RCC 7860 (cell line): ENCODE measurements around the gene TNS1.

Experiments used
- DNase-seq: peaks from one replicate; pipeline ENCODE4 v3.0.0-alpha.2; 2015; ENCODE audit warnings: low spot score
- FAIRE-seq: peaks from 2 replicates; lab custom pipeline; 2012; peaks lifted over from hg19 to GRCh38; lab: Jason Lieb, UNC

TNS1 gene

DNA sequence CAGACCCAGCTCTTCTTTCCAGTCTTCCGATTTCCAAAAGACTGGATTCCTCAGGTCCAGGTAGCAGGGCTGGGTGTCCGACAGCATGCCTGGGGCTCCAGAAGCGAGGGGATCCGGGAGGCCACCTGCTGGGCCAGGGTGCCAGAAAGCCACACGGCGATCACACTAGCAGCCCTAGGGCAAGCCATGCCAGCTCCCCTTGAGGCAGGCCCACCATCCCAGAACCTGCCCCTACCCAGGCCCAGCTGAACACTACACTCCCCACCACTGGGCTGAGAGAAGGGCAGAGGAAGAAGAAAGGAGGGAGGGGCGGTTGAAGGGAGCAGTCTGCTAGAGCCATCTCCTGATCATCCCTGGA is 163.1 kb downstream of the TNS1 start:
- FAIRE-seq (no peak), DNase-seq (no peak)

DNA sequence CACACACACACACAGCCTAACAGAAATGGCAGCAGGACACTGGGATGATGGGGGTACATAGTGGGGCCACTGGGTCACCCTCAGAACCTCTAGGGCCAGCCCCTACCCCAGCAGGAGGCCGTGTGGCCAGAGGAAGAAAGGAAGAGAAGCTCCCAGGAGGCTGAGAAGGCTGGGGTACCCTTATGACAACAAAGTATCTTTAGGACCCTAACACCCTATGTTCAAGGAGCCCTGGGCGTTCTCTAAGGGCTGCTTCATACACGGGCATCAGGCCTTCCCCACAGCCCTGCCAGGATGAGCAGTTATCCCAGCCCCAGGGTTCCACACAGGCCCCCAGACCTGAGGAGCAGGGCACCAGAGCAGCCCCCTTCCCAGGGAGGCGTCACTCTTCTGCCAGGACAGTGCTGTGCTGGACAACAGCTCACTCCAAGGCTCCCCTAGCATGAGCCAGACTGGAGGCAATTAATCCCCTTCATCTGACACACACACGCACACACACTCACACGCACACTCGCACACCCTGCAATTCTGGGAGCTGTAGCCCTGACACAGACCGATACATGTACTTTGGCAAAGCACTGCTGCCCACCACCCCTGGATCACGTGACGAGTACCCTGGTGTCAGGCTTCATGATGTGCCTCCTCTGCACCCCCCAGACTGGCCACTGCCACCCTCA is 163.6 kb downstream of the TNS1 start:
- FAIRE-seq, result no peak
- DNase-seq, result no peak

DNA sequence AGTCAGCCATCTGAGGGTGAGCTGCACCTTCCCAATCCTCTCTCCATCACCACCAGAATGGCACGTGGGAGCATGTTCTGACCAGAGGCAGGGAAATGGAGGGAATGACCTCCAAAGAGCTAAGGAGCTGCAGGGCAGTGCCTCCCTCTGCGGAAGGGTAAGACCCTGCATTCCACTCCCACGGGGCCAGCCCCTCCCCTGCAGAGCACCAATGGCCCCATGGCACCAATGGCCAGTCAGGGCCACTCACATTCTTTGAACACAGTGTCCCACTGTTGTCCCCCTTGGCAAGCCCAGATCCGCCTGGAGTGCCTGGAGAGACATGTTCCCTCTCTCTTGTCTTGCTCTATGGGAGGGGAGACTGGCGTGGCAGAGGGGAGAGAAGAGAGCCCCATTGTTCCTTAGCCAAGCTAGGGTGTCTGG is 164.4 kb downstream of the TNS1 start:
- no peak for DNase-seq
- FAIRE-seq, result no peak

DNA sequence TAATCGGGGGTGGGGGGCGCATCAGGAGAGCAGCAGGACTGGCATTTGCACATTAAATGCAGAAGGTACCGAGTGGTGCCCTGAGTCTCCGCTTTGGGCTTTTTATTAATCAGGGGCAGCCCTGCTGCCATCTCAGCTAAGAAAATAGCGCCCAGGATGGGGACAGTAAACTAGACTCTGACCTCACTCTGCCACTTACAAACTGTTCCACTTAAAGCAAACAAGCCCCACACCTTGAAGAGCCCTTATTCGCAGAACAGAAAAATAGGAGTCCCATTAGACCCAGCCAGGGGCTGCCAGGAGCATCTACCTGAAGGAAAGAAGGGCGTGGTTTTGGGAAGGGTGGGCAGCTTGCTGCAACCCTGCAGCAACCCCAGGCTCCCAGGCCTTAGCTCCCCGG is 165.3 kb downstream of the TNS1 start:
- DNase-seq (no peak), FAIRE-seq (no peak)

DNA sequence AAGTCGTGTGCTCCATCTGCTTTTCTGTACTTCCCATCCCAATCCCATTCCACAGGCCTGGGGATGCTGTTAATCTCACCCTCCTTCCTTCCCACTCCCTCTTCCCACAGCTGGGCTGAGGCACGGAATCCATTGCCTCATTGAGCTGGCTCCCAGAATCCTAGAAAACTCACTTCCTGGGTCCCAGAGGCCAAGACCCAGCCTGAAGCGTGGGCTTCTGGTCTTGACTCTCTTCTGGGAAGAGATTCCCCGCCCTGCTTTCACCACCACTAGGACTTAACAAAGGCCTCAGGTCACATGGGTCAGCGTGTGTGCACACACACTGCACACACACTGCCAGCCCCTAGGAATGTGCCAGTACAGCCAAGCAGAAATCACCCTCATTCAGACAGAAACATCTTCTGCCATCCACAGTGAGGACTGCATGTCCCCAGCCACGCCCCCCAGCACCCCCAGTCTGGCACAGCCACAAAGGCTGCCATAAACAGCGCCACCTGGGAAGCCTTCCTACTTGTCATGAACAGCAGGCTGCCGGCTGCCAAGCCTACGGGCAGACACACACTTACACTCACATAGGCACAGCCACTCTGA is 165.8 kb downstream of the TNS1 start:
- DNase-seq (no peak), FAIRE-seq (no peak)

DNA sequence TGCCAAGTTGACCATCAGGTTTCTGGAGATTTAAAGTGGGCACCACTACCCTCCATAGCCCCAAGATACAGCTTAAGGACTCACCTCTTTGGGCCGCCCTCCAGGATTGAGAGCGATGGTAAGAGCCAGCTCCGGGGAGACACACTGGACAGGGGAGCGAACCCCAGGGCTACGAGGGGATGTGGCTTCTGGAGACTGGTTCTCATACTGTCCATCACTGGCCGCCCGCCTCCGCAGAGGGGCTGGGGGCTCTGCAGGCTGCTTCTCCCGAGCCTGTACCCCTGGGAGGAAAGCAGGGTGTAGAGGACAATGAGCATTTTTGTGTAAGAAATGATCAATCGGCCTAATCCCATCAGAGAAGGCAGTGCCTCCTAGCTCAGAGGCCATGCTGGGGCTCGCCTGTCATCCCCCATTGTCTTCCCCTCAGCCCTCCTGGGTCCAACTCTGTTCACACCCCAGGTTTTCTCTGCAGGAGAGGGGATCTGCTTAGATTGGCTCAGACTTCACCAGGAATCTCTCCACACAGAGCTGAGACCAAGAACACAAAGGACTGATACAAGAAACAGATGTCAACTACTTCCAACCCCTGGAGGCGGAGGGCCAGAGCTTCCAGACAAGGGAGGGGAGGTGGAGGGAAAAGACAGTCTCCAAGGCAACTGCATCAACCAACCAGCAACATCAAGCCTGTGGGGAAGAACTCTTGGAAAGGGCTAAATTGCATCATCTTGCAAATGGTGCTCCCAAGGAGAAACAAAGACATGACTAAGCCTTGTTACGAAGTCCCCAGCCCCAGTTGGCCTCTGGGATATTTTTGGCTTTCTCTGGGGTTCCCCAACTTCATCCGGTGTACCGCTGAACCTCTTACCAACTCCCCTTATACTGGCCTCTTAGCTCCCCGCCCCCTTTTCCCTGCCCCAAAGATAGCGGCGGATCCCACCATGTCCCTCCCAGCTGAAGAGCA is 166.6 kb downstream of the TNS1 start:
- FAIRE-seq (no peak), DNase-seq (peak; percentile 8)

DNA sequence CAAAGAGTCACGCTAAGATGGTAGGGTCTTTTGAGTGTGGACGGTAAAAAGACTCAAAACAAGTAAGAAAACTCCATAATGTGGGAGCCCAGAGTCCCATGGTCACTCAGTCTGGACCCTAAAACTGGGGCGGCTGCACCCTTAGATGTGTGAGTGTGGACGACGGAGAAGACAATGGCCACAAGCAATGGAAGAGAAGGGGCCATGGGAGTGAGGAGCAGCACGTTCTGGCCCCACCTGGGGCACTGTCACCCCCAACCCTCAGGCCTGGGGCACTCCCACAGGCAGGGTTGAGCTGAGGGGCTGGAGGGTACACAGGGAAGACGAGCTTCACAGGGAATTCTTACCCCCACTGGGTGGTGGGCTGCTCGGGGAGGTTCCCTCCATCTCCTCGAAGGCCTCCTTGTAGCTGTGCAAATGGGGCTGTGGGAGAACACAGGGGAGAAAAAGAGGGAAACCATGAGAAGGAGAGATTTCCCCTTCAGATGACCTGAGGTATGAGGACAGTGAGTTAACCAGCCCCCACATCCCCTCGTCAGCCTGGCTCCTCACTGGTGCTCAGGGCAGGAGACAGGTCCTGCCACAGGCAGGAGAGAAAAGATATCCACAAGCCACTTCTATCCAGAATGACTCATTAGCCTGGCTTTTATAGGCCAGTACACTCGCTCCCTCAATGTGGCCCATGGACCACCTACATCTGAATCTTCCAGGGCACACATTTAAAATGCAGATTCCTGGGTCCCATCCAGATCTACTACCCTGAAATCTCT is 167.9 kb downstream of the TNS1 start:
- DNase-seq, result no peak
- no peak for FAIRE-seq

DNA sequence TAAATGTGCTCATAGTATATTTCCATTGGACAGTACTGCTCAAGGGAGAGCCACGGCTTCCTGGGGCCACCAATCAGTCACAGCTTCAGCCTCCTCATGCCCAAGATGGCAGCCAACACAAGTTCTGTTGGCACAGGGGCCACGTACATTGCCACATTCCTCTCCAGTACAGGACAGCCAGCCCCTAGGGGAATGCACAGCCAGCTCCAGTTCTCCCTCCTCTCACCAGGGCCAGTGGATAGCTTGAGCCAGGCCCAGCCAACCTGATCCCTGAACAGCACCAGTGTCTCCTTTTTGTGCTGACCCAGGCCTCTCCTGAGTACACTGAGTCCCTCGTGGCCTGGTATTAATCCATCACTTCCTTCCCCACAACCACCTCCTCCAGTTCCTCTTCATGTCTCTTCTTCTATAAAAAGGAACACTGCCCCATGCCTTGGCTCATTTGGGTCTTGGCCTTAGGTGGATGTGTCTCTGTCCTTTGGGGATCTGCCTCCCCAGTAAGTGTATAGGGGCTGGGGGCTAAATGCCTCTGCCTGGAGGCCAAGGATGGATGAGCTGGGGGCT is 168.7 kb downstream of the TNS1 start:
- no peak for FAIRE-seq

DNA sequence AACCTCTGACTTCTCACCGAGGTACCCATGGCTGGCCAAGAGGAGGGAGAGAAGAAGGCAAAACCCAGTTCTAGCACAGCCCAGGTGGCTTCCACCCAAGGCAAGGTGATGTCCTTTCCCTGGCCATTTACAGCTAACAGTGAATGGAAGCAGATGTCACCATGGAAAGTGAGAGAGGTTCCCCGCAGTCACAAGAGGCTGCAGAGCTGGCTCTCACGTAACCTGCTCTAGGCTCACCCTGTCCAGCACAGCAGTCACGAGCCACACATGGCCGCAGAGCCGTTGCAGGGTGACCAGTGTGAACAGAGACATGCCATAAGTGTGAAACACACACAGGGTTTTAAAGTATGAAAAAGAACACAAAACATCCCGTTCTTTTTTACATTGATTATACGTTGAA is 169.4 kb downstream of the TNS1 start:
- DNase-seq, result no peak
- FAIRE-seq, result no peak

More for the DNA sequence above, 168.7 kb downstream of the TNS1 start:
- no peak for DNase-seq

DNA sequence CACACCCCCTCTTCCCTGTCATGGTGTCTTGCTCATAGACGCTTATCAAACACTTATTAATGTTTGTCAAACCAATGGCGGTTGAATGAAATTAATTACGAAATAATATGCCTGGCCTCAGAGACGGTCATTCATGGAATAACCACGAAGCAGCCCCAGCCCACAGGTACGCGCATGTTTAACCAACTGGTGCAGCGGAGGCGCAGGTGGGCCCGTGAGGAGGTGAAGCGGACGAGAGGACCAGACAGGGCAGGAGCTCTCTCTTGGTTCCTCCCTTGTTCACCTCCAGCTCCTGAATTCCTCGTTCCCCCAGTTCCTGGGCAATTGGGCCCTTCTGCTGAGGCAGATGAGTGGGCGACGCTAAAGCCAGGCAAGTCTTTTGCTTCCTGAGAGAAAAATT is 169.8 kb downstream of the TNS1 start:
- DNase-seq, result no peak
- no peak for FAIRE-seq

DNA sequence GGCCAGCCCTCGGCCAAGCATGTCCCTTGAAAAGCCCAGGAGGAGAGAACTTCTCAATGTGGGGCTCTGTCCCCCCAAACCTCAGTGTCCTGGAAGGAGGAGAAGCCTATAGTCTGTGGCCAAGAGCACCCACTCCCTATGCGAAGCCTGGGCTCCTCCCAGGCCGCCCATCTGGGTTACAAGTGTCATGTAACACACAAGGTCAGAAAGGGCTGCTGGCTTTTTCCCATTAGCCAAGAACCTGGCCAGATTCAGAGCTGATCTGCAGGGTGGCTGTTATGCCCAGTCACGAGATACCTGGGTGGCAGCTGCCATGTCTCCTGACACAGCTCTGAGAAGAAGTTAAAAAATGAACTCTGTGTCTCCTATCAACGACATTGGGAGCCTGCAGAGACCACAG is 170.7 kb downstream of the TNS1 start:
- FAIRE-seq, result no peak
- no peak for DNase-seq

DNA sequence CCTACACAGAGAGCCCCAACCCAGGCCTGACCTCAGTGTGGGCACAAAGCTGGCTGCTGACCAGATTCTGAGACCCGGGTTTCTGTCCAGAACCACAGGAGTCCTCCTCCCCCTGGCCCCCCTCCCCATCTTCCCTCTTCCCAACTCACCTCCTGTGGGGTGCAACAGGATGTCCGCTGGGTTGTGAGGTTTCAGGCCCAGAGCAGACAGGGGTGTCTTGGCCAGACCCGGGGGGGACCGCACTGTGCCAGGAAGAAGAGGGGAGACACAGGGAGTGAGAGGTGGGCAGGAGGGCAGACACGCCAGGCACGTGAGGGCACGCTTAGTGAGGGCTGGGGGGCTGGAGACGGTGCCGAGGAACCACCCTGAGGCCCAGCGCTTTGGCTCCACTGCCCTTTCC is 171.5 kb downstream of the TNS1 start:
- no peak for DNase-seq
- no peak for FAIRE-seq

DNA sequence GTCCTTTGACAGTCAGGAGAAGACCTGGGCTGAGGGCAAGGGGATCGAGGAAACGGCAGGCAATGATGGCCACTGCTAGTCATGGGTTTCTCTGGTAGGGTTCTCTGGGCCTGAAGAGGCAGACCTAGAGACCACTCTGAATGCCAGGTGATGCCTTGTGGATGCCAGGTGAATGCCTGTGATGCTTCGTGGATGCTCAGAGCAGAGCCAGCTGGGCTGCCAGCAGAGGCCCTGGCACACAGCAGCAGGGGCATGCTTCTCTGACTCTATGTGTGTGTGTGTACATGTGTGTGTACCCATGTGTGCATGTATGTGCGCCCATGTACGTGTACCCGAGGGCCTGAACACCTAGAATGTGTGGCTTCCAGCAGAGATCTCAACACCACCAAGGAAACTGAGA is 172.0 kb downstream of the TNS1 start:
- FAIRE-seq (no peak), DNase-seq (no peak)

DNA sequence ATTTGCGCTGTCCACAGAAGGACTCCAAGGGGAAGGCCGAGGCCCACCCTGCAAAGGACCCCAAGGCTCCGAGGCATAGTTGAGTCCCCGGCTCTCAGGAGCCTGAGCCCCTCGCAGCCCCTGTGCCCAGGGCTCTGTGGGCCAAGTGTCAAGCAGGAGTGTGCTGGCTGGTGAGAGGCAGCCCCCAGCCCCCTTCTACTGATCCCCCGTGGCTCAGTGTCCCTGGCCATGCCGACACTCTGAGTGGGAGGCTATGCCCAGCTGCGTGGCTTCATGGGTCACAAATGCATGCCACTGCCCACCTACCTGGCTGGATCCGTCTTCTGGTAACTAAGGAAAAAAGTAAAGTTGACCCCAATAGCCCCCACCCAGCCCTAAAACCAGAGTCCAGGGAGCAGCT is 172.7 kb downstream of the TNS1 start:
- FAIRE-seq (no peak), DNase-seq (no peak)

DNA sequence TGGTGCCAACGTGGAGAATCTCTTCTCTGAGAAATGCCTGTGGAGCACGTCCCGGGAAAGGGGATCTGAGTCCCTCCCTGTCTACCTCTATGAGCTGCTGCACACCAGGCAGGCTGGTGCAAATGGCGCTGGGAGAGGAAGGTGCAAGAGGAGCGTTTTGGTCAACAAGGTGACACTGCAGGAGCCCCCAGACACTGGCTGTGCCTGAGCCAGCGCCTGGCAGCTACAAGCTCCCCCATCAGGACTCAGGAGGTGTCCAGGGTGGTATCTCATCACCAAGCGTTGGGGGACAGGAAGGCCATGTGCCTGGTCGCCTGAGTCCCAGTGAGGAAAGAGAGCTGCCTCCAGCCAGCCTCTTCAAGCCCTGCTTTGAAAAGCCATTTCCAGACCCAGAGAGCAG is 173.4 kb downstream of the TNS1 start:
- no peak for FAIRE-seq
- DNase-seq, result no peak

DNA sequence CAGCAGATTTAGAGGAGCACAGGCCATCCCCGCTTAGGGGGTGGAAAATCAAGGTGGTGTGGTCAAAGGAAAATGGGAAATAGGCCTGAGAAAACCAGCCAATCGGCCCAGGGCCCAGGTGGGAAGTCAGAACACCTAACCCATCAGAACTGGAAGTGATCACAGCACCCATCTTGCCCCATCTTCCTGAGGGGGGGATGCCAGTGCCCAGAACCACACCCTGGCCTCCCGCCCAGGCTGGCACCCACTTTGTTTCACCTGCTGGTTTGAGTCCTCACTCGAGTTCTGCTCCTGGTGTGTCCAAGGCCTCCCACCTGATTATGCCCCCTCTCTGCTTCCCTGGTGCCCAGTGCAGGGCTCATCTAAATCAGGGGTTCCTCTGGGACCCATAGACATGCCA is 174.5 kb downstream of the TNS1 start:
- DNase-seq (no peak), FAIRE-seq (no peak)

DNA sequence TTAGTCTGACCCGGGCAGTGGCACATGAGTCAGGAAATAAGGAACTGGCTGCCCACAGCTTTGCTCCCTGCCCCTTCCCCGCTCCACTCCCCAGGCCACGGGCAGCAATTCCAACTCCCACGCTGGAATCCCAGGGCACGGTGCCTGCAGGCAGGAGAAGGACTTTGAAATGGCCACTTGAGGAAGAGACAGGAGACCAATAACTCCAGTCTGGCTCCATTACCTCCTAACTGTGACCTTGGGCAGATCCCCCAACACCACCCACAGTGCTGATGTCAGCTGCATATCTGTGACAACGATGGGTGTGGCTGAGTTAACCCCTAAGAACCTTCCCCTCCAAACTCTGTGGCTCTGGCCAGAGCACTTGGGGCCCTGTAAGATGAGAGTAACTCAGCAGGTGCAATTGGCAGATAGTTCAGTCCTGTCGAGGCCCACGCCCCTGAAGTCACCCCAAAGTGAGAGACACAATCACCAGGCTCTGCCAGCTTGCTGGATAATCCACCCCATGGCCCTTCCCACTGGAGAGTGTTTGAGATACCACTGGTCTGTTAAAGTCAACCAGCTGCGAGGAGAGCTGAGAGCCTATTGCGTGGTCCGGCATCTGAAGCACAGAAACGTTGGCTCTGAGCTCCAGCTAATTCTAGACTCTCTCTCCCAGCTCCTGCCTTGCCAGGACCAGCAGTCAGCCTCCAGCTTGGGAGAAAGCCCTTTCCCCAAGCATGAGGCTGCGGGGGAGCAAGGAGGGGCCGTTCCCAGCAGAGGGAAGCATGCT is 175.2 kb downstream of the TNS1 start:
- DNase-seq (no peak), FAIRE-seq (no peak)

DNA sequence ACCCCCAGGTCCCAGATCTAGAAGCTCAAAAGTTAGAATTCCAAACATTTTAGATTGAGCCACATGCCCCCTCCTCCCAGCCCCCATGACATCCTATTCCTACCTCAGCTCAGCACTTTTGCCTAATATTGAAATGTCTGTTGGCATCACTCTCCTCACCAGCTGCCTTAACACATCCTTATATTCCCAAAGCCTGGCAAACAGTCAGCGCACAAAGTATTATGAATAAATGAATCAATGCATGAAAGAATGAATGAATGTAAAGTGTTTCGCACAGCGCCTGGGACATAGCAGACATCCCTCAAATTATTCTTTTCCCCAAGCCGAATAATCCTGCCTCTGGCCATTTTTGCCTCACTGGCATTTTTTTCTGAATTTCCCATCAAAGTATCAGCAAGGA is 175.8 kb downstream of the TNS1 start:
- no peak for FAIRE-seq
- no peak for DNase-seq

DNA sequence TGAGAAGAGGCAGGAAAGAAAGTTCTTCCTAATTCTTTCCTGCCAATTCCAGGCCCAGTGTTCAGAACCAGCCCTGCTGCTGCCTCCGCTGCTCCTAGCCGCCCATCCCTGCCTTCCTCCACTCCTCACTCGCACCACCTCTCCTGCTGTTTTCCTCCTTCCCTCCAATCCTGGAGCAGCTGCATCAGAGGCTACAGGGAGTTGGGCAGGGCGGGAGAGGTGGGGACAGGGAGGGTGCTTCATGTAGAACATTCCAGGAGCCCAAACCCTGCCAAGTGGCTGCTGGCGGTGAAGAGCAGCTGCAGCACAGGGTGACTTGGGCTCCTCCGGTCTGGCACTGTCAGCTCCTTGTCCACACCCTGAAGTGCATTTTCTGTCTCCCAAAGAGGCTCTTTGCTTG is 176.3 kb downstream of the TNS1 start:
- DNase-seq, result no peak
- no peak for FAIRE-seq
